T-helper 2 cell treated with Interferon-gamma antibody and Interleukin-4, amounts not matched to agents 5 μg/mL and 100 μg/mL, for 36 hours (primary cell): ENCODE measurements around the gene MAPK10.

Source experiments
- DNase-seq: peaks from one replicate; pipeline ENCODE4 v3.0.0; 2021; ENCODE audit warnings: low spot score
- H3K27ac Mint-ChIP-seq: one replicate; pipeline ENCODE4 v1.8.0; 2021; ENCODE audit warnings: mild to moderate bottlenecking, mixed read lengths
- H3K27me3 Mint-ChIP-seq: one replicate; pipeline ENCODE4 v1.8.0; 2021; ENCODE audit warnings: low read depth, mixed read lengths
- H3K36me3 Mint-ChIP-seq: one replicate; pipeline ENCODE4 v1.8.0; 2021; ENCODE audit warnings: low read depth, mixed read lengths
- H3K4me1 Mint-ChIP-seq: one replicate; pipeline ENCODE4 v1.8.0; 2021; ENCODE audit warnings: low read depth, mixed read lengths
- H3K4me3 Mint-ChIP-seq: one replicate; pipeline ENCODE4 v1.8.0; 2022; ENCODE audit warnings: mild to moderate bottlenecking, moderate library complexity, mixed read lengths
- H3K9me3 Mint-ChIP-seq: one replicate; pipeline ENCODE4 v1.8.0; 2021; ENCODE audit warnings: mixed read lengths

The MAPK10 gene

DNA sequence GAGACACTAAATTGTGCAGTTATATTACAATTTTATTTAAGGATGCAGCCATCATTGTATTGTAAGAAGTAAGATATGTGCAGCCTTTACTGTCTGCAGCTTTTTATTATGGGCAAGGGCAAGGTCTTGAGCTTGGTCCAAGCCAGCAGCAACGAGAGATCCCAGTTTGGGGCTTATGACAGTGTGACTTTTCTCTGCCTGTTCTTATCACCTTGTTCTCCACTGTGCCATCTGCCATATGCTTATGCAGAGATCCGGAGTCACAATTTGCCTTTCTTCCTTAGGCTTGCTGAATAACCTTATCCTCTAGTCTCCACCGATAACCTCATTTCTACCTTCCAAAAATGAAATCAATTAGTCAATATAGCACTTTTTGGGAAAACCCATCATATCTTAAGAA, 30.4 kb downstream of the MAPK10 start:
- no peak overlapping the region for H3K27ac Mint-ChIP-seq

DNA sequence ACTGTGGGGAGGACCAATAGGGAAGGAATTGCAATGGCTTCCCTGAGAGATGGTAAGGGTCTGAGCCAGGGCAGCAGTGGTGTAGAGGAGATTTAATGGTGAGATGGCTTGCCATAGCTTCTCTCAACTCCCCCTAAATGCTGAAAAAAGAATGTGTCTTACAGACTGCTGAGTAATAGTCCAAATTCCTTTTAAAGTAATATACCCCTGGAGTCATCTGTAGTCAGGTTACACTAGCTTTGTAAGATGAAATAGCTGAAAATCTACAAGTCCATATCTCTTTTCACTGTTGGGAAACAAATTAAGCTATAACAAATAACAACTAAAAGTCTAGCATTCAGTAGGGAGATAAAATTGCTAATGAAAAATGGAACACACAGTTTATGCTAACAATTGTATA, 33.5 kb downstream of the MAPK10 start:
- H3K4me1 Mint-ChIP-seq = no peaks in the 10 kb centered on the region
- H3K27ac Mint-ChIP-seq = no peak overlapping the region
- H3K27me3 Mint-ChIP-seq = no peaks in the 10 kb centered on the region
- no peak overlapping the region for H3K4me3 Mint-ChIP-seq
- H3K36me3 Mint-ChIP-seq = no peaks in the 10 kb centered on the region
- no peaks in the 10 kb centered on the region for H3K9me3 Mint-ChIP-seq
- DNase-seq = no peak

More for the DNA sequence above, 30.4 kb downstream of the MAPK10 start:
- no peaks in the 10 kb centered on the region for H3K4me1 Mint-ChIP-seq
- no peaks in the 10 kb centered on the region for H3K27me3 Mint-ChIP-seq
- no peak for DNase-seq
- H3K9me3 Mint-ChIP-seq = no peaks in the 10 kb centered on the region
- no peaks in the 10 kb centered on the region for H3K36me3 Mint-ChIP-seq
- no peak overlapping the region for H3K4me3 Mint-ChIP-seq

DNA sequence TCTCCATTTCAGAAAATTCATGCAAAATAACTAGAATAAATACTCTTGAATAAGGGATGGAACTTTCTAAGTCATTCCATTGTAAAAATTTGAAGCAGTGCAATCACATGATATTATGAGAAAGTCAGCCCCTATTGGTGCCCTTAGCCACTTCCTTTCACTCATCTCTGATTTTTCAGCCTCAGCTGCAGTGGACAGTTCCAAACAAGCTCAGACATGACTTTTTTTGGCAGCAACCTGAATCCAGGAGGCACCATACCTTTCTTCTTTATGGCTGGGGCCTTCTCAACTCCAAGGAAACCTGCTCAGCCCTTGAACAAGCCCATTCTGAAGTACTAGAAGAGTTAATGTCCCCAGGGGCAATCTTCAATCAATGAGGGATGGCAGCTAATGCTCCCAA, 40.5 kb downstream of the MAPK10 start:
- Mint-ChIP-seq H3K4me3 (no peak overlapping the region), H3K9me3 (no peaks in the 10 kb centered on the region), H3K27me3 (no peaks in the 10 kb centered on the region), H3K4me1 (no peaks in the 10 kb centered on the region), H3K36me3 (no peaks in the 10 kb centered on the region), H3K27ac (no peak overlapping the region)
- DNase-seq = no peak

DNA sequence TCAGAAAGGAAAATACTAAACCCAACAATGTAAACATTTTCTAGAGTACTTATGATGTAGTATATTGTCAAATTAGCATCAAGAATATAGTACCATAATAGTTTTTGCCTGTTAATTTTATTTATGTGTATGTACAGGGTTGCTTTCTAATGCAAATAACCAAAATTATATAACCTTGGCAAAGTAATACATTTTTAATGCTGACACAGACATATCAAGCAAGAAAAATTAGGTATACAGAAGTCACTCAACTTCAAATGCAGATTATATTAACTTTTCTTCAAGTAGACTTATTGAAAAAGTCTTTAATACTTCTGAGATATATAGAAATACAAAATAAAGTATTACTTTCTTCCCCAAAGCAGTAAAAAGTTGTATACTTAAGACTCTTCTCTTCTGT, 44.3 kb downstream of the MAPK10 start:
- Mint-ChIP-seq H3K36me3 (no peaks in the 10 kb centered on the region), H3K27ac (no peak overlapping the region), H3K9me3 (no peaks in the 10 kb centered on the region), H3K4me1 (no peaks in the 10 kb centered on the region), H3K4me3 (no peak overlapping the region), H3K27me3 (no peaks in the 10 kb centered on the region)
- no peak for DNase-seq

DNA sequence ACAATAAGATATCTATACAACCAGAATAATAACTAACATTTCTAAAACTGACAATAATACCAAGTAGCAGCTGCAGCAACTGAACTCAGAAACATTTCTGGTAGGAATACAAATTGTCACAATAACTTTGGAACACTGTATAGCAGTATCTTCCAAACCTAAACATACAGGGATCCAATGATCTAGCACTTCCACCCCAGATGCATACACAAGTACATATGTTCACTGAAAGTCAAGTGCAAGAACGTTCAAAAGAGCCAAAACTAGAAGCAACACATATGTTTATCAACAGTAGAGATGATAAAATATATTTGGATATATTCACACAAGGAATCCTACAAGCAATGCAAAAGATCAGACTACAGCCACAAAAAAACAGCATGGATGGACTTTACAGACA, 46.2 kb downstream of the MAPK10 start:
- Mint-ChIP-seq H3K4me1 (no peaks in the 10 kb centered on the region), H3K27ac (no peak overlapping the region), H3K27me3 (no peaks in the 10 kb centered on the region), H3K9me3 (no peaks in the 10 kb centered on the region), H3K36me3 (no peaks in the 10 kb centered on the region), H3K4me3 (no peak overlapping the region)
- no peak for DNase-seq

DNA sequence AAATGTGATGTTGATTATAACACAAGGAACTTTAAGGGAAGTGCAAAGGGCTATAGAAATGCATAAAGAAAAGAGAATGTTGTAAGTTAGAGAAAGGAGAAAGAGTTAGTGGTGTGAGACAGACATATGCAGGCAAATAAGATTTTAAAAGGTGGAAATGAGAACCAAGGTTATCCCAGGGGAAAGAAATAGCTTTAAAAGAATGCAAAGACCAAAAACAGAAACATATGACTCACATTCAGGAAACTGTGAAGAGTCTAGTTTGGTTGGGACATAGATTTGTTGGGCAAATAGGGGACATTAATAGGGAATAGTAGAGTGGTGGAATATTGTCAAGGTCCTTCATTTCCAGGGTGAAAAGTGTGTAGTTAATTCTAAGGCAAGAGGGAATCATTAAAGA, 52.4 kb downstream of the MAPK10 start:
- Mint-ChIP-seq H3K27ac (no peak overlapping the region), H3K9me3 (no peaks in the 10 kb centered on the region), H3K4me3 (no peak overlapping the region), H3K27me3 (no peaks in the 10 kb centered on the region), H3K36me3 (no peaks in the 10 kb centered on the region), H3K4me1 (no peaks in the 10 kb centered on the region)
- no peak for DNase-seq

DNA sequence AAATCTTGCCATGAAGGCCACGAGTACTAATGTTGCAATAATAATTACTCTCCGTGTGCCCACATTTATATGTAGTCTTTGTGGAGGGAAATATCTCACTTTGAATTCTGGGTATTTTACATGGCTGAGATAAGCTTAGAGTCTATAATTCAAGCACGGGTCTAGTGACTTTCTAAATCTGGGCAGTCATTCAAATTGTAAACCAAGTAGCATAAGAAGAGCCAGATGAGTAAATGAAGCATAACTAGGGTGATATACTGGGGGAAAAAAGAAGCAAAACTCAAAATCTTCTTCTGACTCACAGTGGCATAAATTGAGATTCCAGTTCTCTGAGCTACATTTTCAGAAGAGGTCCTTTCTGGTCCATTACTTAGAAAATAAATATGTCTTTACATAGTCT, 53.0 kb downstream of the MAPK10 start:
- no peak for DNase-seq
- no peaks in the 10 kb centered on the region for H3K36me3 Mint-ChIP-seq
- no peak overlapping the region for H3K4me3 Mint-ChIP-seq
- H3K27ac Mint-ChIP-seq = no peak overlapping the region
- no peaks in the 10 kb centered on the region for H3K4me1 Mint-ChIP-seq
- H3K27me3 Mint-ChIP-seq = no peaks in the 10 kb centered on the region
- H3K9me3 Mint-ChIP-seq = no peaks in the 10 kb centered on the region

DNA sequence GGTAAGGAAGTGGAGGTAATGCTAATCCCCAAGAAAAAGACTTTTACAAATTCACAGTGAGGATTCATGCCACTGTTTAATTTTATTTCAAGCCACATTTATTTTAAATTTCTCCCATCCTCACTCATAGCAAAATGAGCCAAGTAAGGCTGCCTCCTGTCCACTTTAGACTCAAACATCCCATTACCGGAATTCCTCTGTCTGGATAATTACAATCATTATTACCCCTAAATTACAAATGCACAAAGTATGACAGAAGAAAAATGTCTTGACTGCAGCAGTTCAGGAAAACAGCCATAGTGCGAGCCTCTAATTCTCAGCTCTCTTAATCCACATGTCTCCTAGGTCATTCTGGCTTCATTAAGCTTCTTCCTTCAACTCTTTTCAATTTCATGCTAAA, 57.0 kb downstream of the MAPK10 start:
- H3K36me3 Mint-ChIP-seq = no peaks in the 10 kb centered on the region
- no peak overlapping the region for H3K27ac Mint-ChIP-seq
- no peak for DNase-seq
- no peaks in the 10 kb centered on the region for H3K4me1 Mint-ChIP-seq
- H3K9me3 Mint-ChIP-seq = no peaks in the 10 kb centered on the region
- no peaks in the 10 kb centered on the region for H3K27me3 Mint-ChIP-seq
- H3K4me3 Mint-ChIP-seq = no peak overlapping the region

DNA sequence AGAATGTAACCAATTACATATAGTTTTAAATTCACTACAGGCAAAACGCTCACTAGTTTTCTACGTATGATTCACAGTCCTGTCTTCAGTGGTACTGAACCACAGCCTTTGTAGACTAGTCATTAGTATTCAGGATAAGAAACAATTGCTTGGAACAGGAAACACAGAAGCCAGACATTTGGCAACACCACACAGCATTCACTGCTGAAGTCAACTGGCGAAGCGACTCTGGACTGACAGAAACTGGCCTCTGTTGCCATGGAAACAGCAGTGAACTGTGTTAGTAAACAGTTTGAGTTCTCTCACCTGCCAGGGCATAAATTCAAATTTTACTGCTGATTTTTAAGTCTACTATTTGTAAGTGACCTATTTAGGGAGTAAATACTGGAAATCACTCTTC, 57.6 kb downstream of the MAPK10 start:
- H3K27ac Mint-ChIP-seq = no peak overlapping the region
- no peaks in the 10 kb centered on the region for H3K36me3 Mint-ChIP-seq

DNA sequence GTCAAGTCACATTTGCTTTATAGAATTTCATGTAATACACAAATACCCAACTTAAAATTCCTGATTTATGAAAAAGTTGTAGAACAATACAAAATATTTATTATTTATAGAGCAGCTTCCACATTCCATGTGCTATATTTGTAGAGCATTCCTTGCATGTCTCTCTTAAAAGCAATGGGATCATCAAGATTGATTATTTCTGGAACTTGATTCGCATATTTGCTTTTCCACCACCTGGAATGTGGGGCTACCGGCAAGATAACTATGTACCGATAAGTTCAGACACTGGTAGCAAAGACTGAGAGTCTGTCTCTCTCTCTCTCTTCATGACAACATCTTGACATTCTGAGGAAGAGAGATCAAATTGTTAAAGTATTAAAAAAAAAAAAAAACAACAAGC, 59.3 kb downstream of the MAPK10 start:
- Mint-ChIP-seq H3K4me3 (no peak overlapping the region), H3K27me3 (no peaks in the 10 kb centered on the region), H3K9me3 (no peaks in the 10 kb centered on the region), H3K36me3 (no peaks in the 10 kb centered on the region), H3K4me1 (no peaks in the 10 kb centered on the region), H3K27ac (no peak overlapping the region)
- DNase-seq = no peak

More for the DNA sequence above, 57.6 kb downstream of the MAPK10 start:
- no peak for DNase-seq
- Mint-ChIP-seq H3K9me3 (no peaks in the 10 kb centered on the region), H3K27me3 (no peaks in the 10 kb centered on the region), H3K4me3 (no peak overlapping the region), H3K4me1 (no peaks in the 10 kb centered on the region)

DNA sequence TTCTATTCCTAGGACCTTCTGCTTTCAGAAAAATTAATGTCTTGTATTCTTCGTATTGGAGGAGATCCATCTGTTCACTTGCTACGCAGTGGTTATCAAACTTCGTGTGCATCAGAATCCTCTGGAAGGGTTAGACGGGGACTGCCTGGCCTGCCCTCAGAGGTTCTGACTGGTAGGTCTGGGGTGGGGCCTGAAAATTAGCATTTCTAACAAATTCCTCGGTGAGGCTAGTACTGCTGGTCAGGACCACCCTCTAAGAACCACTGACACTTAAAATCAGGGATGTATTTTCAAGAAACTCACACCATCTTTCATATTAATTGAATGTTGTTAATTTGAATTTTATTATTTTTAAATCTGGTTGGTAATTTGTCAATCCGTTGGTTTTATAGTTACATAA, 63.0 kb downstream of the MAPK10 start:
- Mint-ChIP-seq H3K4me3 (no peak overlapping the region), H3K36me3 (no peaks in the 10 kb centered on the region), H3K9me3 (no peaks in the 10 kb centered on the region), H3K27ac (no peak overlapping the region), H3K27me3 (no peaks in the 10 kb centered on the region), H3K4me1 (no peaks in the 10 kb centered on the region)
- no peak for DNase-seq

DNA sequence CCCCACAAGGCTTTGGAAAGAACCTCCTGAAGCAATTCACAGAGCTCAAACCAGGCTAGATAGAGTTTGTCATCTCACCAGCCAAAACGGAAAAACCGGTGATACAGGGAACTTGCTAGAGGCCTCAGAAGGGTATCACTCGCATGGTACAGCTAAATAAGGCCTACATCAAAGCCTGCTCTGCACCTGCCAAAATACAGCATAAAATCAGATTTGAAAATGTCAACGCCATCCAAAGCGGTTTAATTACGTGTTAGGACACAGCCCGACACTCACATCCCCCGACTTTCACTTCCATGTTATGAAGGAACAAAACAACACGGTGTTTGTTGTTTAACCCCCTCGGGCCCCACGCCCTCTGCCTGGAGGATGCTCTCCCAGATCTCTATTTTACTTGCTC, 65.0 kb downstream of the MAPK10 start:
- Mint-ChIP-seq H3K36me3 (no peaks in the 10 kb centered on the region), H3K9me3 (no peaks in the 10 kb centered on the region), H3K4me3 (no peak overlapping the region), H3K4me1 (no peaks in the 10 kb centered on the region), H3K27me3 (no peaks in the 10 kb centered on the region), H3K27ac (no peak overlapping the region)
- DNase-seq = no peak

DNA sequence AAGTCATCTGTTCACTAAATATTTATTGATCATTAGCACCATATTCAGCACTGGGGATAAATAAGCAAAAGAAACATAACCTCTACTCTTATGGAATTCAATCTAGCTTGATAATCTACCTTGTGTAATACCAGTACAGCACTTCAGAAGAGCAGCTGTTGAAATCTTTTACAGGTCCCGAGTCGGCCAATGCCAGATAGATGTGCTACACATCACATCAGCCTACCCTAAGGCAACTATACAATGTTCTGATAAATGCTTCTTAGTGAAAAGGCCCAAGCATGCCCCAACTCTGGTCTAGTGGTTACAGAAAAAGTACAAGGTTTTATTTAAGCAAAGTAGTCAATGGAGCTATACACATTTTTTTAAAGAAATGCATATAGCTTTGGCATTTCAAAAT, 68.7 kb downstream of the MAPK10 start:
- H3K27ac Mint-ChIP-seq = no peak overlapping the region
- DNase-seq = no peak
- no peaks in the 10 kb centered on the region for H3K27me3 Mint-ChIP-seq
- H3K36me3 Mint-ChIP-seq = no peaks in the 10 kb centered on the region
- H3K4me3 Mint-ChIP-seq = no peak overlapping the region
- H3K9me3 Mint-ChIP-seq = no peaks in the 10 kb centered on the region
- H3K4me1 Mint-ChIP-seq = no peaks in the 10 kb centered on the region

DNA sequence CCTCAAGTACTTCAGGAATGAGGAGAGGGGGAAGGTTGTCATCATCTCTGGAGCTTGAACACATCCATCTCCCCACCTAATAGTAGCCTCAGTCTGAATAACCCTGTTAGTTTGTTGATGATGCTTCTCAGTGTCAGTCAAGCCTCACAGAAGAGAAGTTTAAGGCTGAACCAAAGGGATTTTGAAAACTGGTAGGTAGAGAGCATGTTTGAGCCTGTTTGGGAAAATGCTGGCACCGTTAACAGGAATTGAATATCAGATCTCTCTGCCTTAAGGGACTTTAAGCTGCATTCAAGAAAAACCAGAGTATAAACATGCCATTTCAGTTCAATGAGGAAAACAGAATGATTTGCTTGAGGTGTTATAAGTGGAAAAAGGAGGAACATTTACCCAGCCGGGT, 73.1 kb downstream of the MAPK10 start:
- no peaks in the 10 kb centered on the region for H3K27me3 Mint-ChIP-seq
- no peak for DNase-seq
- H3K36me3 Mint-ChIP-seq = no peaks in the 10 kb centered on the region
- H3K9me3 Mint-ChIP-seq = no peaks in the 10 kb centered on the region
- no peaks in the 10 kb centered on the region for H3K4me1 Mint-ChIP-seq
- no peak overlapping the region for H3K4me3 Mint-ChIP-seq
- H3K27ac Mint-ChIP-seq = no peak overlapping the region

DNA sequence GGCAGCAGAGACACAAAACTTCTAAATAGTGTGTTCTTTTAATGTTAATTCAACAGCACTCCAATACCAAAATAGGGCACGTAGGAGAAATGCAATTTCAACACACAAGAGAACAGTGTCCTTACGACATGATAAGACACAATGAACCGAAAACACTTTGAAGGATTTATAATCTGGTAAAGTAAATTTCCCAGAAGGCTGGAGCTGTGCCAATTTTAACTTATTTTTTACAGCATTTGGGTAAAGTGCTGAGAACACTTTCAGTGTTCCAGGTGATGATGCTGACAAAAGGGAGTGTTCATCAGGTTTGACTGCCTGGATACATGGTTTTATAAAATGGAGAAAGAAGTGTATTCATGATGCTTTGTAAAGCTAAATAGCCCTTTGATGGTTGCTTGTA, 76.5 kb downstream of the MAPK10 start:
- H3K9me3 Mint-ChIP-seq = no peaks in the 10 kb centered on the region
- no peaks in the 10 kb centered on the region for H3K36me3 Mint-ChIP-seq
- no peaks in the 10 kb centered on the region for H3K4me1 Mint-ChIP-seq
- no peak for DNase-seq
- H3K27ac Mint-ChIP-seq = no peak overlapping the region
- no peak overlapping the region for H3K4me3 Mint-ChIP-seq
- H3K27me3 Mint-ChIP-seq = no peaks in the 10 kb centered on the region

DNA sequence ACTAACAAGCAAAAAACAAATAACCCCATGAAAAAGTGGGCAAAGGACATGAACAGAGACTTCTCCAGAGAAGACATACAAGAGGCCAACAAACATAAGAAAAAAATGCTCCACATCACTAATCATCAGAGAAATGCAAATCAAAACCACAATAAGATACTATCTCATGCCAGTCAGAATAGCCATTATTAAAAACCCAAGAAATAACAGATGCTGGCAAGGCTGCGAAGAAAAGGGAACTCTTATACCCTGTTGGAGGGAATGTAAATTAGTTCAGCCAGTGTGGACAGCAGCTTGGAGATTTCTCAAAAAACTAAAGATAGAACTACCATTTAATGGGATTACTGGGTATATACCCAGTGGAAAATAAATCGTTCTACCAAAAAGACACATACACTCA, 79.6 kb downstream of the MAPK10 start:
- no peaks in the 10 kb centered on the region for H3K4me1 Mint-ChIP-seq
- no peaks in the 10 kb centered on the region for H3K27me3 Mint-ChIP-seq
- no peaks in the 10 kb centered on the region for H3K9me3 Mint-ChIP-seq
- H3K4me3 Mint-ChIP-seq = no peak overlapping the region
- H3K36me3 Mint-ChIP-seq = no peaks in the 10 kb centered on the region
- no peak for DNase-seq
- H3K27ac Mint-ChIP-seq = no peak overlapping the region
